Lower lobe of right lung (tissue), 2 donors: ENCODE results near the gene ADGRL2. TPM values are rescaled to one million over a fixed set of nuclear protein-coding genes. Genes with fewer than 3 reads are reported as not detected.

Experiments used
- ATAC-seq, 2 donors: fragments of 200-7000 bp; cut with Tn5 transposase; one replicate each; pipeline ENCODE4 v1.9.1; 2020 to 2022; ENCODE audit warnings: mild to moderate bottlenecking in 2 of 2, moderate library complexity in 2 of 2
- DNase-seq: peaks from one replicate; pipeline ENCODE4 v3.0.0-alpha.2; 2020
- H3K27ac ChIP-seq: fragments of 200-600 bp; one replicate; pipeline ENCODE4 v1.8.0; 2022
- H3K27me3 ChIP-seq: fragments of 200-600 bp; one replicate; pipeline ENCODE4 v1.8.0; 2022; ENCODE audit warnings: low read depth
- H3K36me3 ChIP-seq: fragments of 200-600 bp; one replicate; pipeline ENCODE4 v1.8.0; 2022; ENCODE audit warnings: mild to moderate bottlenecking
- H3K4me1 ChIP-seq: fragments of 200-600 bp; one replicate; pipeline ENCODE4 v1.8.0; 2022
- H3K4me3 ChIP-seq: fragments of 200-600 bp; one replicate; pipeline ENCODE4 v1.8.0; 2022; ENCODE audit warnings: mild to moderate bottlenecking
- H3K9me3 ChIP-seq: fragments of 200-600 bp; one replicate; pipeline ENCODE4 v1.8.0; 2022
- intact Hi-C: fragments of 100-400 bp; cut with DNase I; formaldehyde crosslinking; loops from one replicate; pipeline ENCODE4 v1.11.0; 2022
- total RNA-seq: library from RNA; stranded (reverse); fragmentation: NEBNext Ultra II Directional; extraction: Animal tissue kit (Norgen Biotek cat#: 25700); gene quantifications from one replicate; pipeline ENCODE4 v1.2.1, GENCODE V29; 2021
- TF ChIP-seq, protein P1 (sequence below): fragments of 200-600 bp; IDR thresholded peaks from one replicate; pipeline ENCODE4 v1.8.0; 2022; ENCODE audit warnings: antibody characterized with exemption, mild to moderate bottlenecking
- donor health status: DM: no; HTN: yes; CAD: no; lungs with severe emphysema.

The ADGRL2 gene
- total RNA-seq, 1 donor from 2014 or later: 97.9 TPM

DNA sequence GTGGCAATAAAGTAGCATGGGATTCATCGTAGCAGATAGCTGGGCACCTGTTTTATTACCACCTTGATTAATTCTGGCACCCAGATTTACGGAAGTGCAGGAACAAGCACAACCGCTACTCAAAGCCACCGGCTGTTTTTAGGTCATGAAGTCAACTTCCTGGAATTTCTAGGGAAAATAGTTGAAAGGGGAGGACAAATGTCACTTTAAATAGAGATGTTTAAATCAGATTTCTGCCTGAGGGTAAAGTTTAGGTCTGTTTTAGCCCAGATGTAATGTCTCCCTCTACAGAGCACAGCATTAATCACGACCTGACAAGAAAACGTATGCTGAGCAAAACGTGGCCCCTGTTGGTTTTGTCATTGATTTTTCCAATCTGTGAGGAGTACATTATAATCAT lies 8.0 kb downstream of the ADGRL2 start:
- H3K36me3 ChIP-seq: no peaks in the 10 kb centered on the region
- no peak for ATAC-seq
- TF ChIP-seq, protein P1, sequence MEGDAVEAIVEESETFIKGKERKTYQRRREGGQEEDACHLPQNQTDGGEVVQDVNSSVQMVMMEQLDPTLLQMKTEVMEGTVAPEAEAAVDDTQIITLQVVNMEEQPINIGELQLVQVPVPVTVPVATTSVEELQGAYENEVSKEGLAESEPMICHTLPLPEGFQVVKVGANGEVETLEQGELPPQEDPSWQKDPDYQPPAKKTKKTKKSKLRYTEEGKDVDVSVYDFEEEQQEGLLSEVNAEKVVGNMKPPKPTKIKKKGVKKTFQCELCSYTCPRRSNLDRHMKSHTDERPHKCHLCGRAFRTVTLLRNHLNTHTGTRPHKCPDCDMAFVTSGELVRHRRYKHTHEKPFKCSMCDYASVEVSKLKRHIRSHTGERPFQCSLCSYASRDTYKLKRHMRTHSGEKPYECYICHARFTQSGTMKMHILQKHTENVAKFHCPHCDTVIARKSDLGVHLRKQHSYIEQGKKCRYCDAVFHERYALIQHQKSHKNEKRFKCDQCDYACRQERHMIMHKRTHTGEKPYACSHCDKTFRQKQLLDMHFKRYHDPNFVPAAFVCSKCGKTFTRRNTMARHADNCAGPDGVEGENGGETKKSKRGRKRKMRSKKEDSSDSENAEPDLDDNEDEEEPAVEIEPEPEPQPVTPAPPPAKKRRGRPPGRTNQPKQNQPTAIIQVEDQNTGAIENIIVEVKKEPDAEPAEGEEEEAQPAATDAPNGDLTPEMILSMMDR: no peak
- intact Hi-C loops: no loop called here
- no peaks in the 10 kb centered on the region for H3K27me3 ChIP-seq
- H3K4me3 ChIP-seq: peak overlapping the region; percentile 9
- H3K9me3 ChIP-seq: no peaks in the 10 kb centered on the region
- DNase-seq: no peak
- H3K27ac ChIP-seq: no peak overlapping the region
- peaks cover 19% of the 10 kb centered on the region for H3K4me1 ChIP-seq

GRCh38 chr1:81809808-81810207 lies 9.1 kb downstream of the ADGRL2 start:
- TF ChIP-seq, protein P1: no peak
- Histone ChIP-seq H3K36me3 (no peaks in the 10 kb centered on the region), H3K4me1 (peaks cover 19% of the 10 kb centered on the region), H3K27ac (no peak overlapping the region), H3K27me3 (no peaks in the 10 kb centered on the region), H3K9me3 (no peaks in the 10 kb centered on the region), H3K4me3 (no peak overlapping the region)
- intact Hi-C loops: no loop called here
- no peak for ATAC-seq
- DNase-seq: no peak

GRCh38 chr1:81811757-81812371 lies 11.1 kb downstream of the ADGRL2 start:
- no peak overlapping the region for H3K27ac ChIP-seq
- H3K9me3 ChIP-seq: no peaks in the 10 kb centered on the region
- no peaks in the 10 kb centered on the region for H3K36me3 ChIP-seq
- peak in 1 of 2 donors; percentile 47 for ATAC-seq
- TF ChIP-seq, protein P1: no peak
- DNase-seq: no peak
- peaks cover 16% of the 10 kb centered on the region for H3K4me1 ChIP-seq
- no peaks in the 10 kb centered on the region for H3K27me3 ChIP-seq
- intact Hi-C loops: no loop called here
- H3K4me3 ChIP-seq: no peak overlapping the region

GRCh38 chr1:81812712-81813111 lies 12.0 kb downstream of the ADGRL2 start:
- no peak overlapping the region for H3K4me3 ChIP-seq
- intact Hi-C loops: no loop called here
- ATAC-seq (peak in 1 of 2 donors; percentile 71), DNase-seq (no peak)
- H3K27me3 ChIP-seq: no peaks in the 10 kb centered on the region
- peaks cover 16% of the 10 kb centered on the region for H3K4me1 ChIP-seq
- TF ChIP-seq, protein P1: no peak
- H3K36me3 ChIP-seq: no peaks in the 10 kb centered on the region
- no peaks in the 10 kb centered on the region for H3K9me3 ChIP-seq
- no peak overlapping the region for H3K27ac ChIP-seq

DNA sequence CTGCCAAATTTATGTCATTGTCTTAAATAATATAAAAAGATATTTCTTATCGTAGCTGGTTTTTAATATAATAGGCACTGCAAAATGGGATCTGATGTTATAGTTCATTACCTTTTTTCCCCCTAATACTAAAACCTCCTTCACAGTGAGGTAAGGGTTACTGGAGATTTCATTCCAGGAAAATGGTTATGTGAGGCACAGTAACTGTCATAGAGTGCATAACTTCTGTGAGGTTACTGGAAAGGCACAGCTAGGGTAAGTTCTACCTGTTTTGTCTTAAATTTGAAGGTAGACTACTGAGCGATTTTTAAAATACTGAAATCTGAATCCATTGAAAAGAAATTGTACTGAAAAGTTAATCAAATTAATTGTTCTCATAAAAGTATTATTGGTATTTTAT lies 13.0 kb downstream of the ADGRL2 start:
- TF ChIP-seq, protein P1: no peak
- Histone ChIP-seq H3K4me3 (no peak overlapping the region), H3K27me3 (no peaks in the 10 kb centered on the region), H3K4me1 (peaks cover 16% of the 10 kb centered on the region), H3K36me3 (no peaks in the 10 kb centered on the region), H3K9me3 (no peaks in the 10 kb centered on the region), H3K27ac (no peak overlapping the region)
- intact Hi-C loops: no loop called here
- ATAC-seq: no peak
- DNase-seq: no peak
